OCI-LY1 (cell line): ENCODE data around the gene FKBP7.

Experiments used
- H2AFZ ChIP-seq: fragments of 200-600 bp; sonication (generic), shearing (Covaris generic); 2 replicates; pipeline ENCODE4 v1.6.0; 2014; ENCODE audit warnings: antibody characterized with exemption, mild to moderate bottlenecking, low read length
- H3F3A ChIP-seq: fragments of 200-600 bp; sonication (generic), shearing (Covaris generic); 2 replicates; pipeline ENCODE4 v1.6.0; 2014; ENCODE audit warnings: mild to moderate bottlenecking, antibody characterized with exemption, low read length, moderate library complexity; ENCODE audit not compliant: insufficient read depth
- H3K27ac ChIP-seq: fragments of 200-600 bp; sonication (generic); 2 replicates; pipeline ENCODE4 v1.5.1; 2014; ENCODE audit warnings: low read length, mixed run types, mild to moderate bottlenecking, low read depth; ENCODE audit not compliant: poor library complexity, severe bottlenecking
- H3K27me3 ChIP-seq: fragments of 200-600 bp; sonication (generic); 2 replicates; pipeline ENCODE4 v1.6.0; 2014; ENCODE audit warnings: antibody characterized with exemption, mild to moderate bottlenecking, low read length, moderate library complexity; ENCODE audit not compliant: insufficient read depth
- H3K36me3 ChIP-seq: fragments of 200-600 bp; sonication (generic); 2 replicates; pipeline ENCODE4 v1.6.1; 2014; ENCODE audit warnings: mild to moderate bottlenecking, antibody characterized with exemption, low read length, moderate library complexity, mixed read lengths; ENCODE audit not compliant: insufficient read depth
- H3K4me1 ChIP-seq: fragments of 200-600 bp; sonication (generic); 2 replicates; pipeline ENCODE4 v1.5.1; 2014; ENCODE audit warnings: mild to moderate bottlenecking, low read length, moderate library complexity; ENCODE audit not compliant: insufficient read depth, severe bottlenecking
- H3K4me2 ChIP-seq: fragments of 200-600 bp; sonication (generic), shearing (Covaris generic); 2 replicates; pipeline ENCODE4 v1.6.1; 2014; ENCODE audit warnings: low read length
- H3K4me3 ChIP-seq: fragments of 200-600 bp; sonication (generic); 2 replicates; pipeline ENCODE4 v1.5.1; 2014; ENCODE audit warnings: low read length, low read depth, mild to moderate bottlenecking, mixed read lengths; ENCODE audit not compliant: poor library complexity, severe bottlenecking
- H3K79me2 ChIP-seq: fragments of 200-600 bp; shearing (Covaris generic); 2 replicates; pipeline ENCODE4 v1.6.1; 2016; ENCODE audit warnings: mixed run types, low read length, mixed read lengths; ENCODE audit not compliant: insufficient read depth
- H3K9ac ChIP-seq: fragments of 200-600 bp; sonication (generic), shearing (Covaris generic); 2 replicates; pipeline ENCODE4 v1.6.1; 2014; ENCODE audit warnings: mild to moderate bottlenecking, low read length, mixed read lengths
- H3K9me2 ChIP-seq: fragments of 200-600 bp; sonication (generic), shearing (Covaris generic); 2 replicates; pipeline ENCODE4 v1.6.1; 2014; ENCODE audit warnings: low read depth, mild to moderate bottlenecking, low read length, mixed read lengths
- H3K9me3 ChIP-seq: fragments of 200-600 bp; shearing (Covaris generic); 2 replicates; pipeline ENCODE4 v1.6.1; 2014; ENCODE audit warnings: low read length, mixed read lengths
- H4K20me1 ChIP-seq: fragments of 200-600 bp; sonication (generic), shearing (Covaris generic); 2 replicates; pipeline ENCODE4 v1.6.0; 2016; ENCODE audit warnings: mild to moderate bottlenecking, low read length; ENCODE audit not compliant: insufficient read depth
- CTCF ChIP-seq: fragments of 200-600 bp; sonication (generic), shearing (Covaris generic); IDR thresholded peaks from 2 replicates; pipeline ENCODE4 v1.5.1; 2017; ENCODE audit warnings: mild to moderate bottlenecking, antibody characterized with exemption, low read length, moderate library complexity, mixed read lengths
- EZH2 ChIP-seq: fragments of 200-600 bp; sonication (generic), shearing (Covaris generic); IDR thresholded peaks from 2 replicates; pipeline ENCODE4 v1.8.0; 2017; ENCODE audit warnings: borderline replicate concordance, mixed run types, mild to moderate bottlenecking, antibody characterized with exemption, low read length, moderate library complexity, mixed read lengths

Gene FKBP7

GRCh38 chr2:178419123-178419522 lies 59.3 kb downstream of the FKBP7 start:
- Histone ChIP-seq H3K79me2 (no peaks in the 10 kb centered on the region), H3K9me2 (no peaks in the 10 kb centered on the region), H3K4me1 (peaks cover 20% of the 10 kb centered on the region), H3K27ac (no peak overlapping the region), H3K36me3 (no peaks in the 10 kb centered on the region), H3K27me3 (no peaks in the 10 kb centered on the region), H3K9me3 (no peaks in the 10 kb centered on the region), H4K20me1 (no peaks in the 10 kb centered on the region), H2AFZ (no peak overlapping the region), H3K4me2 (no peak overlapping the region), H3K4me3 (no peak overlapping the region), H3K9ac (no peak overlapping the region), H3F3A (no peaks in the 10 kb centered on the region)
- no peak for TF ChIP-seq EZH2
- TF ChIP-seq CTCF: peak; percentile 49

GRCh38 chr2:178418426-178418825 lies 60.0 kb downstream of the FKBP7 start:
- Histone ChIP-seq H3K79me2 (no peaks in the 10 kb centered on the region), H3K9ac (no peak overlapping the region), H3K36me3 (no peaks in the 10 kb centered on the region), H2AFZ (no peak overlapping the region), H3K4me2 (no peak overlapping the region), H3K4me3 (no peak overlapping the region), H3K27ac (no peak overlapping the region), H3K27me3 (no peaks in the 10 kb centered on the region), H3K9me2 (no peaks in the 10 kb centered on the region), H3K4me1 (peaks cover 21% of the 10 kb centered on the region), H4K20me1 (no peaks in the 10 kb centered on the region), H3K9me3 (no peaks in the 10 kb centered on the region), H3F3A (no peaks in the 10 kb centered on the region)
- TF ChIP-seq EZH2: no peak
- TF ChIP-seq CTCF: no peak

DNA sequence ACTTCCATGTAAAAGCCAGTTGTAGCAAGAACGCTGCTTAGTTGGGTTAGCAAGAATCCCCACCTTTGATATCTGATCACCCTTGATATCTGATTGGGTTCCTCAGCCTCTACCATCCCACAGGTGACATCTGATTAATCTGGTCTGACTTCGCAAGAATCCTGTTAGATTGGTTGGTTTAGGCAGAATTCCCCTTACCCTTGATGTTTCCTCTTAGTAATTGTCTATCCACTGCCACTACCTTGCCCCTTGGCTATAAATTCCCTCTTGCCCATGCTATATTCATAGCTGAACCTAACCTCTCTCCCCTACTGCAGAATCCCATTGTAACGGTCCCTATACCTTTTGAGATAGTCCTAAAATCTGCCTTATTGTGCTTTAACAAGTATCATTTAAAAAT lies 60.5 kb downstream of the FKBP7 start:
- no peaks in the 10 kb centered on the region for H3K9me2 ChIP-seq
- no peak overlapping the region for H3K9ac ChIP-seq
- H3K4me2 ChIP-seq: no peak overlapping the region
- H3K9me3 ChIP-seq: no peaks in the 10 kb centered on the region
- H2AFZ ChIP-seq: no peak overlapping the region
- no peaks in the 10 kb centered on the region for H4K20me1 ChIP-seq
- H3K27me3 ChIP-seq: no peaks in the 10 kb centered on the region
- peaks cover 25% of the 10 kb centered on the region for H3K4me1 ChIP-seq
- no peak for TF ChIP-seq EZH2
- TF ChIP-seq CTCF: no peak
- H3K27ac ChIP-seq: no peak overlapping the region
- H3F3A ChIP-seq: no peaks in the 10 kb centered on the region
- H3K4me3 ChIP-seq: no peak overlapping the region
- no peaks in the 10 kb centered on the region for H3K36me3 ChIP-seq
- H3K79me2 ChIP-seq: no peaks in the 10 kb centered on the region
